OCI-LY1 (cell line): ENCODE data around the gene LCP2.

Experiments
- EZH2 ChIP-seq: fragments of 200-600 bp; sonication (generic), shearing (Covaris generic); IDR thresholded peaks from 2 replicates; pipeline ENCODE4 v1.8.0; 2017; ENCODE audit warnings: borderline replicate concordance, mixed run types, mild to moderate bottlenecking, antibody characterized with exemption, low read length, moderate library complexity, mixed read lengths
- TF ChIP-seq, protein P1 (sequence below): fragments of 200-600 bp; sonication (generic), shearing (Covaris generic); IDR thresholded peaks from 2 replicates; pipeline ENCODE4 v1.5.1; 2017; ENCODE audit warnings: mild to moderate bottlenecking, antibody characterized with exemption, low read length, moderate library complexity, mixed read lengths

DNA sequence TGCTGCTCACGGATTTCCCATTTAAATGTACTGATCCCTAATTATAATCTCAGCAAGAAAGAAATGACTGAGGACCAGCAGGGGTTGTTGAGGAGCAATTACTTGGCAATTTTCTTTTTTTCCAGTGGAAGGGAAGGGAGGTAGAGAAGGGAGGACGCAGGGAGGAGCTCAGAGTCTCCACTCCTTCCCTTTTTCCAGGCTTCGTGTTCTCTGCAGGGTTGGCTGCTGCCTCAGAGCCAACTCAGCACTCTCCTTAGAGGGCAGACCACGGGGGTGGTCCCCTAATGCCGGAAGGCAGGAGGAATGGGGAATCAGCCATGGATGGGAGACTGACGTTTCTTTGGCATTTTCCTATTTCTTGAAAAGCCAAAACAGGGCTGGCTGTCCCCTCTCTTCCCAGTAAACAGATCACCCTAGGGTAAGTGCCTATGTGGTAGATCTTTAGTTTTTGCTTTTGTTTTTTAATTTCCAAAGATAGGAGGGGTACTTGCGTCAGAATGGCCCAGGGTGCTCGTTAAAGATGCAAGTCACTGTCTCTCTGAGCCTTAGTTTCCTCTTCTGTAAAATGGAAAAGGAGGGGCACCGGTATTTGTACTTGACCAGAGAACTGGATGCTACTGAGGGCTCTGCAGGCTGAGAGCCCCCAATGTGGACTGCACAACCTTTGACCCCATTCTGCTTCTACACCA lies 39.6 kb upstream of the LCP2 start:
- TF ChIP-seq, protein P1, sequence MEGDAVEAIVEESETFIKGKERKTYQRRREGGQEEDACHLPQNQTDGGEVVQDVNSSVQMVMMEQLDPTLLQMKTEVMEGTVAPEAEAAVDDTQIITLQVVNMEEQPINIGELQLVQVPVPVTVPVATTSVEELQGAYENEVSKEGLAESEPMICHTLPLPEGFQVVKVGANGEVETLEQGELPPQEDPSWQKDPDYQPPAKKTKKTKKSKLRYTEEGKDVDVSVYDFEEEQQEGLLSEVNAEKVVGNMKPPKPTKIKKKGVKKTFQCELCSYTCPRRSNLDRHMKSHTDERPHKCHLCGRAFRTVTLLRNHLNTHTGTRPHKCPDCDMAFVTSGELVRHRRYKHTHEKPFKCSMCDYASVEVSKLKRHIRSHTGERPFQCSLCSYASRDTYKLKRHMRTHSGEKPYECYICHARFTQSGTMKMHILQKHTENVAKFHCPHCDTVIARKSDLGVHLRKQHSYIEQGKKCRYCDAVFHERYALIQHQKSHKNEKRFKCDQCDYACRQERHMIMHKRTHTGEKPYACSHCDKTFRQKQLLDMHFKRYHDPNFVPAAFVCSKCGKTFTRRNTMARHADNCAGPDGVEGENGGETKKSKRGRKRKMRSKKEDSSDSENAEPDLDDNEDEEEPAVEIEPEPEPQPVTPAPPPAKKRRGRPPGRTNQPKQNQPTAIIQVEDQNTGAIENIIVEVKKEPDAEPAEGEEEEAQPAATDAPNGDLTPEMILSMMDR, result no peak
- TF ChIP-seq EZH2, result no peak
